ENCODE measurements around the gene YWHAG.

DNA sequence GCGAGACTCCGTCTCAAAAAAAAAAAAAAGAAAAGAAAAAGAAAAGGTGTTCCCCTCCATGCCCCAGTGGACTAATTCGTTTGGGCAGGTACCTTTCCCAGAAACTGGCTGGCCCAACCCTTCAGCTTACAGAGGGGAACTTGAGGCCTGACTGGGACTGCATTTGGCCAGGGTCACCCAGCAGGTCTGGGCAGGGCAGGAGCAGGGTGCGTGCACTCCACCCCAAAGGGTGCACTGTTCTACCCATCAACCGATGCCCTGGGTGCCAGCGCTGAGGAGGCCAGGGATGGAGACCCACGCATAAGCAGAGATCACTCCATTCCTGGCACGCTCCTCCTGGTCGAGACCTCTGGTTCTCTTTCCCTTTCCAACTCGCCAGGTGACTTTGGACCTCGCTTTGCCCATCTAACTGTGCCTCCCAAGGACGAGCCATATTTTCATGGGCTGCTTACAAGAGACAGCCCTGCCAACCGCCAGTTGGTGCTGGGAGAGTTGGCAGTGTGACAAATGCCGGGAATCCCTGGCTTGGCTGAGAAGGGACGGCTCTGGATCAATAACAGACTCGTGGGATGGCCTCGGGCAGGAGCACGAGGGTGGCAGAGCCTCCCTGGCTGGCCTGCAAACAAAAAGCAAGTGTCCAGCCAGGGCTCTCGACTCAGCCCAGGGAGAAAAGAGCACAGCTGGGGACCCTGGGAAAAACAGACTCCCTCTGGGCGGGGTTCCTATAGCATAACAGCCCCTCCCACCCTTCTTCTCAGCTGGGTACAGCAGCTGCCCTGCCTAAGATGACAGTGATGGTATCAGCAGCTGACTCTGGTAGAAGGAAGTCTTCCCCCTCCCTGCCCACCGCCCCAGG is 48.5 kb downstream of the YWHAG start:
- TF ChIP-seq YY1 (IDR thresholded peaks at IDR 0.05; ENCODE audit: low read depth) (no peak), EGR1 (IDR thresholded peaks at IDR 0.05) (no peak), TAF1 (IDR thresholded peaks at IDR 0.05; ENCODE audit: low read depth) (no peak), FOXM1 (IDR thresholded peaks at IDR 0.05; ENCODE audit: borderline replicate concordance, low read depth) (no peak), TEAD4 (IDR thresholded peaks at IDR 0.05) (no peak), RAD21 (IDR thresholded peaks at IDR 0.05; ENCODE audit: low read depth) (no peak), EP300 (IDR thresholded peaks at IDR 0.05; ENCODE audit: borderline replicate concordance) (no peak), TCF12 (IDR thresholded peaks at IDR 0.05; ENCODE audit: low read depth) (no peak), NFIC (IDR thresholded peaks at IDR 0.05) (no peak; the same call in 1 of the 2 replicates), ZBTB7A (IDR thresholded peaks at IDR 0.05; ENCODE audit: low read depth) (no peak), CREB1 (IDR thresholded peaks at IDR 0.05; ENCODE audit: low read depth) (no peak)
- TF ChIP-seq, protein P1, sequence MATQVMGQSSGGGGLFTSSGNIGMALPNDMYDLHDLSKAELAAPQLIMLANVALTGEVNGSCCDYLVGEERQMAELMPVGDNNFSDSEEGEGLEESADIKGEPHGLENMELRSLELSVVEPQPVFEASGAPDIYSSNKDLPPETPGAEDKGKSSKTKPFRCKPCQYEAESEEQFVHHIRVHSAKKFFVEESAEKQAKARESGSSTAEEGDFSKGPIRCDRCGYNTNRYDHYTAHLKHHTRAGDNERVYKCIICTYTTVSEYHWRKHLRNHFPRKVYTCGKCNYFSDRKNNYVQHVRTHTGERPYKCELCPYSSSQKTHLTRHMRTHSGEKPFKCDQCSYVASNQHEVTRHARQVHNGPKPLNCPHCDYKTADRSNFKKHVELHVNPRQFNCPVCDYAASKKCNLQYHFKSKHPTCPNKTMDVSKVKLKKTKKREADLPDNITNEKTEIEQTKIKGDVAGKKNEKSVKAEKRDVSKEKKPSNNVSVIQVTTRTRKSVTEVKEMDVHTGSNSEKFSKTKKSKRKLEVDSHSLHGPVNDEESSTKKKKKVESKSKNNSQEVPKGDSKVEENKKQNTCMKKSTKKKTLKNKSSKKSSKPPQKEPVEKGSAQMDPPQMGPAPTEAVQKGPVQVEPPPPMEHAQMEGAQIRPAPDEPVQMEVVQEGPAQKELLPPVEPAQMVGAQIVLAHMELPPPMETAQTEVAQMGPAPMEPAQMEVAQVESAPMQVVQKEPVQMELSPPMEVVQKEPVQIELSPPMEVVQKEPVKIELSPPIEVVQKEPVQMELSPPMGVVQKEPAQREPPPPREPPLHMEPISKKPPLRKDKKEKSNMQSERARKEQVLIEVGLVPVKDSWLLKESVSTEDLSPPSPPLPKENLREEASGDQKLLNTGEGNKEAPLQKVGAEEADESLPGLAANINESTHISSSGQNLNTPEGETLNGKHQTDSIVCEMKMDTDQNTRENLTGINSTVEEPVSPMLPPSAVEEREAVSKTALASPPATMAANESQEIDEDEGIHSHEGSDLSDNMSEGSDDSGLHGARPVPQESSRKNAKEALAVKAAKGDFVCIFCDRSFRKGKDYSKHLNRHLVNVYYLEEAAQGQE (IDR thresholded peaks at IDR 0.05; ENCODE audit: low read depth) = no peak
- TF ChIP-seq, protein P2, sequence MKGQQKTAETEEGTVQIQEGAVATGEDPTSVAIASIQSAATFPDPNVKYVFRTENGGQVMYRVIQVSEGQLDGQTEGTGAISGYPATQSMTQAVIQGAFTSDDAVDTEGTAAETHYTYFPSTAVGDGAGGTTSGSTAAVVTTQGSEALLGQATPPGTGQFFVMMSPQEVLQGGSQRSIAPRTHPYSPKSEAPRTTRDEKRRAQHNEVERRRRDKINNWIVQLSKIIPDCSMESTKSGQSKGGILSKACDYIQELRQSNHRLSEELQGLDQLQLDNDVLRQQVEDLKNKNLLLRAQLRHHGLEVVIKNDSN (IDR thresholded peaks at IDR 0.05) = no peak
- TF ChIP-seq, protein P3, sequence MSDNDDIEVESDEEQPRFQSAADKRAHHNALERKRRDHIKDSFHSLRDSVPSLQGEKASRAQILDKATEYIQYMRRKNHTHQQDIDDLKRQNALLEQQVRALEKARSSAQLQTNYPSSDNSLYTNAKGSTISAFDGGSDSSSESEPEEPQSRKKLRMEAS (IDR thresholded peaks at IDR 0.05) = no peak
